Medulla oblongata (tissue), 1 donor: ENCODE data around the gene TCEAL2.
"Not testable (repeated sequence)": the region's sequence is repeated elsewhere in the genome, so short reads cannot be mapped to it uniquely, and the experiment has no call there.

ENCODE experiments used
- DNase-seq: peaks from one replicate; pipeline ENCODE4 v3.0.0-alpha.2; 2015; ENCODE audit errors: extremely low spot score

The TCEAL2 gene

DNA sequence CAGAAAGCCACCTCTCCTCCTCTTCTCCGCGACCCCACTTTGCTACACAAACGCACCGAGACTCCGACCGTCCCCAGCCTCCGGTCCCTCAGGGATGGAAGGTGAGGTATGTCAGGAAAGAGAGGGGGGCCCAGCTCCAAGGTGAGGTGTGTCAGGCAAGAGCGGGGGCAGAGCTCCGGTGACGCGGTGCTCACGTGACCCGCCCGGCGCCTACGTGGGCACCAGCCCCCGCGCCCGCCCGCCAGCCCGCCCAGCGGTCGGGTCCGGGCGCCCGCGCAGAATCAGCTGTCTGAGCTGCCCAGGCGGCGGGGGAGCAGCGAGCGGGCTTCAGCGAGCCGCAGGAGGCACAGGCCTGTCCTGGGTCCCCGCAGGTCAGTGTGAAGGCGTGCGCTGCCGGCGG is at the start of gene TCEAL2:
Gene TCEAL2 (plus strand): TSS at position 244 of the 400 bp plus-strand sequence. CDS start 1,152 bp downstream, outside the sequence.
- DNase-seq: peak; percentile 14

DNA sequence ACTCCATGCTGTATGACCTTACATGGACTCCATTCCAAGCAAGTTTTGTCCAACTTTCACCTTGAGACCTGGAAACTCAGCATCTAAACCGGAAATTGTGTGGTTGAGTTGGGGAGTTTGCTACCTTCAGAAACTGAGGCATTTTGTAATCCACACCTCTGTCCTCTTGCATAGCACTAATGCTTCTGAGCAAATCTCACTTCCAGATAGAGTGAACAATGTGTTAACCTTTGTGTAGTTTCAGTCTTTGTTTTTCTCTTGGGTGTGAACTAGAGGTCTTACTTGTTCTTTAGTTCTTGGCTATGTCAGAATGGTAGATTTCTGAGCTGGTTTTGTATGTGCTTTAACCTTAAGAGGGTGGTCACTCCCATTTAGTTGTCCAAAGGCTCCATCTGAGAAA is 48.1 kb upstream of the TCEAL2 start:
- no peak for DNase-seq

DNA sequence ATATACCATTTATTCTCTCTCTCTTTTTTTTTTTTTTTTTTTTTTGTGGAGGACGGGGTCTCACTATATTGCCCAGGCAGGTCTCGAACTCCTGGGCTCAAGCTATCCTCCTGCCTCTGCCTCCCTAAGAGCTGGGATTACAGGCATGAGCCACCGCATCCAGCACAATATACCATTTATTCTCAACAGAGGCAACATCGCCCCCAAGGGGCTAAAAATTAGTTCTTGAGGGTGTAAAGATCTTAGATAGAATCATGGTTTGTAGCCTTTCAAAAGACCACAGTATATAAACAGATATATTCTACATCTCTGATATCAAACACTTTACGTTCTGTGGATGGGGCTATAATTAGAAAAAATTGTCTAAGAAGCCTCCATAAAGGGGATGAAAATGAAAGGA is 39.8 kb upstream of the TCEAL2 start:
- DNase-seq: no peak

DNA sequence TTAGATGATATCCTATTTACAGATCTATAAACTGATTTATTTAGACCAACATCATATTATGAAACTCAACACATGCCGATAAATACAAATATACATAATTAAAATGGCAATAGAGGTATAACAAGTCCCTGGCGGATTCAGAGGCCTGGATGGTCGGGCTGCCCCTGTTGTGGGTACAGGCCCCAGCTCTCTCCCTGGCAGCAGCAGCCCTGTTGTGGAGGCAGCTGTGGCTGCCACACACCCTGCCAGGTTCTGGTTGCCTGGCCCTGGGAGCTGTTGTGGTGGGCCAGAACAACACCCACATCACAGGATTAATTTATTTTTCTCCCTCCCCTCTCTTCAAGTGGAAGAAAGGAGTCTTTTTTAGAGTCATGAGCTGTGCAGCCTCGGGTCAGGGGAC is 12.1 kb upstream of the TCEAL2 start:
- DNase-seq: no peak

DNA sequence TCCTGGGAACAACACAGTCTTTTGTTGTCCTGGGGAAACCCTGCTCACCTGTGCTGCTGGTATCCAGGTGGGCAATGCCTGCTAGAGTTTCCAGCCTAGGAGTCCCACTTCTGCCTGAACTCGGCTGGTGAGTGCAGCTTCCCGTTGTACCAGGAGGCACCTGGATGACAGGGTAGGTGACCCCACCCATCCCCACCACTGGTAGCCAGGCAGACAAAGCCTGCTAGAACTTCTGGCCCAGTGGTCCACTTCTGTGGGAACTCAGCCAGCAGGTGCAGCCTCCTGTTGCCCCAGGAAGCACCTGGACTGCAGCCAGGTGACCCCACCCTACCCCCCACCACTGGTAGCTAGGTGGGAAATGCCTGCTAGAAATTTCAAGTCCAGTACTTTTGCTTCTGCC is 9.7 kb upstream of the TCEAL2 start:
- DNase-seq: no peak

DNA sequence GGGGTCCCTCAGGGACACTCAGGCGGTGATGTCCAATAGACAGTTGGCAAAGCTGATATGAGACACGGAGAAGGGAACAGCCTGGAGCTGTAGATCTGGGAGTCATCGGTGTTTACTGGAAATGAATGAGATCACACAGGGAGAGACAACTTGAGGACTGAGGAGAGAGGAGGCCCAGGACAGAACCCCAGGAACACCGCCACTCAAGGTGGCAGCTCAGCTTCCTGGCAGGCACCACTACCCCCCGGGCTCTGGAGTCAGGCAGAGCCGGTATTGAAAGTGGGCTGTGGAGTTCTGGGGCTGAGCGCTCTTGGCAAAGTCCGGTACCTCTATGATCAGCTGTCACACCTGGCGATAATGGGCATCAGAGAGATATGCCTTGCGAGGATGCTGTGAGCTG is 465 bp upstream of the TCEAL2 start:
- not testable (repeated sequence) for DNase-seq

DNA sequence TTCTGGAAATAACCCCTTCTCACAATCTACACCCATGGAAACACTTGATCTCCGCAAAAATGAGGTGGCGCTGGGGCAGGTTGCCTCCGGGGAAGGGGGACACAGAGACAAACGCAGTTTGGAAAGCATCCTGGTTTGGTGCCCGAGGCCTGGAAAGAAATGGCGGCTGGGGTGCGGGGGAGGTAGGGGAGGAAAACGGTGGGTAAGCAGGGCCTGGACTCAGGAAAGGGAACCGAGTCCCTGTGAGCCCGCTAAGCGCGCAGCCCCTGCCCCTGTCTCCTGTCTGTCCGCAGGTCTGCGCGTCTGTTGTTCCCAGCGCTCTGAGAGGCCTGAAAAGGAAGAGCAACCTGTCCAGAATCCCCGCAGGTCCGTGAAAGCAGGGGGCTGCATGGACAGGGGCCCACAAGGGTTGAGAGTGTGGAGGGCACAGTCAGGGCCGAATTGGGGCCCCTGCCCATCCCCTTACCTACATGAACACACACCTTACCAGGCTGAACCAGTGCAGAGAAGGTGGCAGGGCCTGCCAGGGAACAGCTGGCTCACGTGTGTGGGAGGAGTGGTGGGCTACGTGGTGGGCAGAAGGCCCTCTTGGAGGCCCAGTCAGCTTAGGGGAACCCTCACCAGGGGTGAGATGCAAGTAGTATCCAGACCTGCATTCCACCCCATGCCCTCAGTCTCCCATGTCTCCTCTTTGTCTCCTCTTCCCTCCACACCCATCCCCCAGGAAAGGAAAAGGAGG is 770 bp downstream of the TCEAL2 start:
- DNase-seq: not testable (repeated sequence)

DNA sequence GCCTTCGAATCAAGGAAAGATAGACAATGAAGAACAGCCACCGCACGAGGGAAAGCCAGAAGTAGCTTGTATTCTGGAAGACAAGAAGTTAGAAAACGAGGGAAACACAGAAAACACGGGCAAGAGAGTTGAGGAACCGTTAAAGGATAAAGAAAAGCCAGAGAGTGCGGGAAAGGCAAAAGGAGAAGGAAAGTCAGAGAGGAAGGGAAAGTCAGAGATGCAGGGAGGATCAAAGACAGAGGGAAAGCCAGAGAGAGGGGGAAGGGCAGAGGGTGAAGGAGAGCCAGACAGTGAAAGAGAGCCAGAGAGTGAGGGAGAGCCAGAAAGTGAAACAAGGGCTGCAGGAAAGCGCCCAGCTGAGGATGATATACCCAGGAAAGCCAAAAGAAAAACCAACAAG is 1.4 kb downstream of the TCEAL2 start:
- peak; percentile 27 for DNase-seq

DNA sequence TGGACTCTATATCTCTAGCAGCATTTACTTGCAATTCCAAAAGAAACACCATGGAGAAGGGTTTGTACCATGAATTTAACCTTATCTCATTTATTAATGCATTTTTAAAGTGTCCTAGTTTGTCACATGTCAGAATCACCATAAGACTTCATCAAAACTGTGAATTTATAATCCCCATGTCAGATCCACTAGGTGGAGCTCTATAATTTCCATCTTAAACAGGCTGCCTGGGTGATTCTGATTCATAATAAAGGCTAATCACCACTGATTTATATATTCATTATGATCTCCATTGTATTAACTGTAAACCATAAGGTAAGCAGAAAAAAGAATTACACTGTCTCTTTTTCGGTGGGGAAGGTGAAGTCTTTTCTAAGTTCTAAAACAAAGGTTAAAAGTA is 4.0 kb downstream of the TCEAL2 start:
- DNase-seq: peak; percentile 9

DNA sequence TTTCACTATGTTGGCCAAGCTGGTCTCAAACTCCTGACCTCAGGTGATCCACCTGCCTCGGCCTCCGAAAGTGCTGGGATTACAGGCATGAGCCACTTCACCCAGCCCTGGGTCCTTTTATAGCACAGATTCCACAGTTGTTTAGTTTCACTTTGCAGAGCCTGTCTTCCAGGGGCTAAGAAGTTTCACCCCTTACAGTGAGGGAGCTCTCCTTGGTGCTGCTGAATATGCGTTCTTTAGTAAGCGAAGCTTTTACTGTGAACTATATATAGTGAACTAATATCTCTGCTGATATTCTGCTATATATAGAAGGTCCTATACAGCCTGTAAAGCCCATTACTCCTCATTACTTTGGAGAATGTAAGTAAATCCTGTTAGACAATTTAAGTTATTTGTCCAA is 12.6 kb downstream of the TCEAL2 start:
- DNase-seq: no peak

DNA sequence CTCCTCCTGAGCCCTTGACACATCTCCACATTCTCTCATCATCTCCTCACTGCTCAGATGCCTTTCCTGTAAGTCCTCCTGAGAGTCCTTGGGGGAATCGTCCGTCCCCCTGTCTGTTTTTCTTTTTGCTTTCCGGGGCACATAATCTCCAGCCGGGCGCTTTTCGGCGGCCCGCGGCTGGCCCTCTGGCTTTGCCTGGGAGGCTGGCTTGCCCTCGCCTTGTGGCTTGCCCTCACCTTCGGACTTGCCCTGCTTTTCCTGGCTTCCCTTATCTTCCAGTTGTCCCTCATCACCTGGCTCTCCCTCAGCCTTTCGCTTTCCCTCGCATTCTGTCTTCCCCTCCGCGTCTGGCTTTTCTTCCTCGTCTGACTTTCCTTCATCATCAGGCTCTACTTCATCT is 15.4 kb downstream of the TCEAL2 start:
- not testable (repeated sequence) for DNase-seq

DNA sequence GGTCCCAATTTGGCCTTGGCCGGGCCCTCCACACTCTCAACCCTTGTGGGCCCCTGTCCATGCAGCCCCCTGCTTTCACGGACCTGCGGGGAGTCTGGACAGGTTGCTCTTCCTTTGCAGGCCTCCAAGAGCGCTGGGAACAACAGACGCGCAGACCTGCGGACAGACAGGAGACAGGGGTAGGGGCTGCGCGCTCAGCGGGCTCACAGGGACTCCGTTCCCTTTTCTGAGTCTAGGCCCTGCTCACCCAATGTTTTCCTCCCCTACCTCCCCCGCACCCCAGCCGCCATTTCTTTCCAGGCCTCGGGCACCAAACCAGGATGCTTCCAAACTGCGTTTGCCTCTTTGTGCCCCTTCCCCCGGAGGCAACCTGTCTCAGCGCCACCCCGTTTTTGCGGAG is 16.2 kb downstream of the TCEAL2 start:
- not testable (repeated sequence) for DNase-seq

DNA sequence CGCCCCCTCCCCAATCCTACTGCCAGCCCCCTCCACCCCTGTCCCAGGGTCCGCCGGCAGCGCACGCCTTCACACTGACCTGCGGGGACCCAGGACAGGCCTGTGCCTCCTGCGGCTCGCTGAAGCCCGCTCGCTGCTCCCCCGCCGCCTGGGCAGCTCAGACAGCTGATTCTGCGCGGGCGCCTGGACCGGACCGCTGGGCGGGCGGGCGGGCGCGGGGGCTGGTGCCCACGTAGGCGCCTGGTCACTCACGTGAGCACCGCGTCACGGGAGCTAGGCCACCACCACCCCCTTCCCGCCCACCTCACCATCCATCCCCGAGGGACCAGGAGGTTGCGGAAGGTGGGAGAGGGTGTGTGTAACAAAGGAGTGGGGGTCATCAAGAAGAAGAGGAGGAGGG is 16.8 kb downstream of the TCEAL2 start, which contains the start of gene TCEAL6:
Gene TCEAL6 (minus strand): TSS at position 208 of the 400 bp plus-strand sequence.
- peak; percentile 2 for DNase-seq

DNA sequence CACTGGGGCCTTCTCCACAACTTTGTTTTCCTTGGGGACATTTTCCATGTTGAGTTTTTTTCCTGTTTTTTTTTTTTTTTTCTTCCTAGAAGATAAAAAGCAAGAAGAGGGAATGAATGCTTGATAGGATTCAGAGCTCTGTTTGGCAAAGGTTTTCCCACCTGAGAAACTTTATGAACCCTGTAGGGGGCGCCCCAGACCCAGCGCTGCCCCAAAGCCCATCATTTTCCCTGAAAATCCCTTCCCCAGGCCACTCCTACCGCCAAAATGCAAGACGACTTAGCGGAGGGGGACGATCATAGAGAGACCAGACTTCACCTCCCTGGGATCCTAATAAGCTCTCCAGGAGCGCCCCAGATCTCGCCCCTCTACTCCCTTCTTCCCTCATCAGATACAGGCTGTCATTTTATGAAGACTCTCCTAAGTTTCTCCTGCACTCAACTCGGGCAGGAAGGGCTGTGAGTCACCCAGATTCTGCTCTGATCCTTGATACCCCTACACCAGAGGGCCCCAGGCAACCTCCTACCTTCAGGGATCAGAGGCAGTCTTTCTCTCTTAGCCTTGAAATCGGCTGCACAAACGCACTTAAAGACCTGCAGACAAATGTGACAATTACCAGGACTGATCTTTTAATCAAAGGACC is 28.9 kb downstream of the TCEAL2 start:
- DNase-seq: peak; percentile 7

DNA sequence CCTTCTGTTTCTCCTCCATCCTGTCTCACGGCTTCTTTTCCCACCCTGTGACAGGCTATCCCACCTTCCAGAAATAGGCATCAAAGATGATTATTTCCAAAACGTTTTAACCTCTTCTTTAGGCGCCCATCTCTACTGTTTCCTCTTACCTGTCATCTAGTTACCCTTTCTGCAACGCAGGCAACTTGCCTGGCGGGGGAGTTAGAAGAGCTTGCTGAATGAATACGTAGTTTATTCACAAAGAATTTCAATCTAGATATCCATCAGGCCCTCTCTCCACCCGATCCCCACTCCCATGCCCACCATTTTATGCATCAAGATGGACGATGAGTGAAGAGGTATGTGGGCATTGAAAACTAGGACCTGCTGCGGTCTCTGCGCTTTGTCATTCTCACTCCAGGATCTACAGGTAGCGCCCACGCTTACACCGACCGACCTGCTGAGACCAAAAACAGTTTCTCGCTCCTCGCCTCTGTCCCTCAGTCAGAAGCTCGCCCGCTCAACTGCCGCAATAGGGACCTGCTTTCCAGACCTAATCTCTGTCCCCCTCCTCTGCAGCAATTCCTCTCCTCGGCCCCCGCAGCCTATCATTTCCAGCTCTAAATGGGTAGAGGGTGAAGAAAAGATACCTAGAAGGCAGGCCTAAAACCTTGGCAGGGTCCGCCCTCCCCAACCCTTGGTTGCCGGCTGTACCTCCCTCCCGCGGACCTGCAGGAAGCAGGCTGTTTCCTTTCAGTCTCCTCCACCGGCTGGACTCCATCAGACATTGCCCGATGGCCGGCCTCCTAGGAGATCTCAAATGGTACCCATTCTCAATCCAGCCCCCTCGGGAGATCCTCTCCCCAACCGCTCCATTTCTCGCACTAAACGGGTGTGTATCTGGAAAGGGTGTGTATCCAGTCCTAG is 29.7 kb downstream of the TCEAL2 start:
- DNase-seq: peak; percentile 4

DNA sequence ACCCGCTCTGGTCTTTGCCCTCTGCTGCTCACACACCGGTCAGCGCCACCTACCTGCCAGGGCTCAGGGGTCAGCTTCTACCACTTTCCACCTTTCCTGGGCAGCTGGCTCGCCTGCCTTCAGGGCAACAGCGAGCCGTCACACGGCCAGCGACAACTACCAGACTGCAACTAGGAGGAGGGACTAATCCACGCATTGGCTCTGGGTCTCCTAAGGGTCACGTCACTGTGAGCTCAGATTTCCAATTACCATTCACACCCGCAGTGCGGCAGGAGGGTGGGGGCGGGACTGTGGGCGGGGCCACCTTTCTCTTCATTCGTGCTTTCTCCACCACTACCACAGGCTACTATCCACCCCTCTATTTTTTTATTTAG is 30.3 kb downstream of the TCEAL2 start, which contains the start of gene BEX5:
Gene BEX5 (minus strand): TSS at position 172 of the 374 bp plus-strand sequence. CDS start 1,712 bp downstream, outside the sequence.
- DNase-seq: peak; percentile 87
